MM.1S (cell line): ENCODE data around the gene GABARAPL2.

Experiments
- CTCF ChIP-seq: fragments of 300-600 bp; sonication (generic); IDR thresholded peaks from 2 replicates; pipeline ENCODE4 v1.5.1; 2016; ENCODE audit warnings: antibody characterized with exemption, low read length, mixed read lengths
- EZH2 ChIP-seq: fragments of 300-600 bp; sonication (generic); optimal IDR thresholded peaks from 2 replicates; pipeline ENCODE3; 2017; ENCODE audit warnings: low read depth, mild to moderate bottlenecking, antibody characterized with exemption, low read length, mixed read lengths

GRCh38 chr16:75578725-75579124 lies 12.5 kb downstream of the GABARAPL2 start:
- TF ChIP-seq CTCF: no peak
- no peak for TF ChIP-seq EZH2
